Astrocyte of the cerebellum (primary cell): ENCODE measurements around the gene IGSF23.

Experiments
- DNase-seq: peaks from one replicate; pipeline ENCODE4 v3.0.0-alpha.2; 2011; ENCODE audit warnings: low read depth
- H3K4me3 ChIP-seq: 2 replicates; pipeline ENCODE4 v1.5.1; 2011; ENCODE audit warnings: mild to moderate bottlenecking, low read depth, low read length, moderate library complexity
- in situ Hi-C: cut with HindIII; loops from 2 replicates; pipeline ENCODE4 v1.10.0; 2017; ENCODE audit warnings: low sequenced_read_pairs
- TF ChIP-seq, protein P1 (sequence below): IDR thresholded peaks from 2 replicates; pipeline ENCODE4 v1.5.1; 2012; ENCODE audit warnings: low read length, low read depth, moderate library complexity, mild to moderate bottlenecking; ENCODE audit errors: missing control alignments

Gene IGSF23, protein sequence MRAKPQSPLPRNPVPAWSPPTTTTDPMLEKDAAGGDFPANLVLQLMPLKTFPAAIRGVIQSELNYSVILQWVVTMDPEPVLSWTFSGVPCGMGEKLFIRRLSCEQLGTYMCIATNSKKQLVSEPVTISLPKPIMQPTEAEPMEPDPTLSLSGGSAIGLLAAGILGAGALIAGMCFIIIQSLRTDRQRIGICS

DNA sequence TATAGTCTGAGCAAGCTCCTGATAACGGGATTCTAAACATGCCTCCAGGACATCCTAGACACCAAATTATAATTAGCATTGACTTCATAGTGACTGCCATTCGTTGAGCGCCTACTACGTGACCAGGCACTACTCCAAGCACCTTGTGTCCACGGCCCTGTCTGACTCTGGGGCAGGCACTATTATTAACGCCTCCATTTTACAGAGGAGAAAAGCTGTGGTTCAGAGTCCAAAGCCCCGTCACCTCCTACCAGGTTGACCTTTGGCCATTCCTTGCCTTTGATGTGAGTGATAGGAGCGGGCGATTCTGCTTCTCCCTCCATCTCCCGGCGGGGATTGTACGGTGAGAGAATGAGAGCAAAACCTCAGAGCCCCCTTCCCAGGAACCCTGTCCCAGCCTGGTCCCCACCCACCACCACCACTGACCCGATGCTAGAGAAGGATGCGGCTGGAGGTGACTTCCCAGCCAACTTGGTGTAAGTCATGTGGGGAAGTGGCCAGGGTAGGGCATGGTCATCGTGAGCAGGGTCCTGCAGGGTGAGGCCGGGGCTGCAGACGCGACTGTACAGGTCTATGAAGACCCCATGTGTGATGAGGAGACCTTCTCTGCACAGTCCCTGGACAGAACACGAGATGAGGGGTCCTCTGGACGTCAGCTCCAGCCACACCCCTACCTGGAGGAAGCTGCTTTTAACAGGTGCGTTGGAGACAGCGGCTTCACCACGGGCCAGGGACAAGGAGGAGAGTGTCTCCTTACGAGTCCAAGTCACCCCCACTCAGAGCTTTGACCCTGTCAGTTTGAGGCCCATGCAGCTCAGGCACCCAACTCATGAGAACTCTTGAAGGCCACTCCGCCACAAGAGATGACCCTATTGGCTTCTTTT lies at the start of gene IGSF23:
Gene IGSF23 (plus strand): TSS at position 269 of the 884 bp plus-strand sequence. CDS start 83 bp downstream, at position 352.
- no peak within 1 kb of the TSS for H3K4me3 ChIP-seq
- no peak for DNase-seq
- in situ Hi-C loops, result no loop called here
- TF ChIP-seq, protein P1, sequence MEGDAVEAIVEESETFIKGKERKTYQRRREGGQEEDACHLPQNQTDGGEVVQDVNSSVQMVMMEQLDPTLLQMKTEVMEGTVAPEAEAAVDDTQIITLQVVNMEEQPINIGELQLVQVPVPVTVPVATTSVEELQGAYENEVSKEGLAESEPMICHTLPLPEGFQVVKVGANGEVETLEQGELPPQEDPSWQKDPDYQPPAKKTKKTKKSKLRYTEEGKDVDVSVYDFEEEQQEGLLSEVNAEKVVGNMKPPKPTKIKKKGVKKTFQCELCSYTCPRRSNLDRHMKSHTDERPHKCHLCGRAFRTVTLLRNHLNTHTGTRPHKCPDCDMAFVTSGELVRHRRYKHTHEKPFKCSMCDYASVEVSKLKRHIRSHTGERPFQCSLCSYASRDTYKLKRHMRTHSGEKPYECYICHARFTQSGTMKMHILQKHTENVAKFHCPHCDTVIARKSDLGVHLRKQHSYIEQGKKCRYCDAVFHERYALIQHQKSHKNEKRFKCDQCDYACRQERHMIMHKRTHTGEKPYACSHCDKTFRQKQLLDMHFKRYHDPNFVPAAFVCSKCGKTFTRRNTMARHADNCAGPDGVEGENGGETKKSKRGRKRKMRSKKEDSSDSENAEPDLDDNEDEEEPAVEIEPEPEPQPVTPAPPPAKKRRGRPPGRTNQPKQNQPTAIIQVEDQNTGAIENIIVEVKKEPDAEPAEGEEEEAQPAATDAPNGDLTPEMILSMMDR, result no peak

DNA sequence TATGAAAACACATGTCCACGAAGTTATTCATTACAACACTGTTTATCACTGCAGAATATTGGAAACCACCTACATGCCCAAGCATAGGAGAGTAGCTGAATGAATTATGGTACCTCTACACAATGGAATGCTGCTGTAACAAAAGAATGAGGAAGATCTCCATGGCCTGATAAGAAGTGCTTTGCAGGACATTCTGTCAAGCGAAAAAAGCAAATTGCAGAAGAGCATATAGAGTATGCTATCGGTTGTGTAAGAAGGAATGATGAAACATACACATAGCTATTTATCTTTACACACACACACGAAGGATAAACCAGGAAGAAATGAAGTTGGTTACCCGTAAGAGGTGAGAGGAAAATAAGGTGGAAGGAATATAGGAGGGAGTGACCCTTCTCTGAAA lies 46.4 kb upstream of the IGSF23 start:
- TF ChIP-seq, protein P1, result no peak
- in situ Hi-C loops, result no loop called here
- DNase-seq, result no peak
- no peak overlapping the region for H3K4me3 ChIP-seq

DNA sequence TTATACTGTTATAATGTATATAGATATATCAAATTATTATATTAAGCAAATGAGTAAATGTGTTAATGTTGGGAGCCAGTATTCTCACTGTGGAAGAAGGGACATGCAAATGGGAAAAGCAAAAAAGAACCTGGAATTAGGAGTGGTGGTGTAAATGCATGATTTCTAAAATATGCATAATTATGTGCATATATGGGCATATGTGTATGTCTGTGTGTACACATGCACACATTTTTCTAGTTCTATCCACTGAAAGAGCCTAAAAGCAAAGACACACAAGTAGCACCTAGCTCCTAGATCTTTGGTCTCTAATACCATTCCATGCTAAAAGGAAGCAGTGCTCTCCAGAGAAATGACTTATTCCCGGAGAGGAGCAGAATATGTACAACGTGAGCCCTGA lies 45.6 kb upstream of the IGSF23 start:
- no peak overlapping the region for H3K4me3 ChIP-seq
- DNase-seq, result no peak
- TF ChIP-seq, protein P1, result no peak
- in situ Hi-C loops, result no loop called here

DNA sequence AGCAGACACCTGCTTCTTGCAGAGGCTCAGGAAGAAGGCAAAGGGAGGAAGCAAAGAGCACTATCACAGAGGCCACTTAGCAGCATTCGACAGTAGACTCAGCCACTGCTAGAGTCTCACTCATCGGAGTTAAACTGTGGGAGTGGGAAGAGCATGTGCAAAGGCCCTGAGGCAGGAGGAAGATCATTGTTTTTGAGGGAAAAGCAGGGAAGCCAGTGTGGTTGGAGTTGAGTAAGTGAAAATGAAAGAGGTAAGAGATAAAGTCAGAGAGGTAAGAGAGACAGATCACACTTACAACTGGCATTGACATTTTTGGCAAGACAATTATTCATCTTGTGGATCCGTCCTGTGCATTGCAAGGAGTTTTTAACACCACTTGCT lies 42.8 kb upstream of the IGSF23 start:
- in situ Hi-C loops, result no loop called here

DNA sequence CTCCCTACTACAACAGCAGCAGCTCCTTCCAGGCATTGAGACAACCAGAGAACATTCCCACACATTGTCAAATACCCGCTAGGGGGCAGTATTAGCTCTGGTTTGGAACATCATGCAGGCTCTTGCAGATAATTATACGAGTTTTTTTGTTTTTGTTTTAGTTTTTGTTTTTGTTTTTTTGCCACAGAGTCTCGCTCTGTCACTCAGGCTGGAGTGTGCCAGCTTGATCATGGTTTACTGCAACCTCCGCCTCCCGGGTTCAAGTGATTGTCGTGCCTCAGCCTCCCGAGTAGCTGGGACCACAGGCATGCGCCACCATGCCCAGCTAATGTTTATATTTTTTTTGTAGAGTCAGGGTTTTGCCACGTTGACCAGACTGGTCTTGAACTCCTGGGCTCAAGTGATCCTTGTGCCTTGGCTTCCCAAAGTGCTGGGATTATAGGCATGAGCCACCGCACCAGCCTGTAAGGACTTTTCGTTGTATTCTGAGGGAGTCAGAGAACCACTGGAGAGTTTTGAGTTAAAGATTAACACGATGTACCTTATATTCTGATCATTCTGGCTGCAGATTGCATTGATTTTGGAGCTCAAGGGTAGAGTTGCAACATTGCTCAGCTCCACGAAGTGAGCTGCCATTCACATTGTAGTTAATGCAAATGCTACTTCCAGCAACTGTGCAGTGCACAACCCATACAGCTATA lies 42.2 kb upstream of the IGSF23 start:
- peak; percentile 81 for DNase-seq
- H3K4me3 ChIP-seq, result no peak overlapping the region

More for the DNA sequence above, 42.8 kb upstream of the IGSF23 start:
- H3K4me3 ChIP-seq, result no peak overlapping the region
- TF ChIP-seq, protein P1, result no peak
- DNase-seq, result no peak

More for the DNA sequence above, 42.2 kb upstream of the IGSF23 start:
- in situ Hi-C loops, result no loop called here
- TF ChIP-seq, protein P1, result peak; percentile 69
